OCI-M2 (cell line): ENCODE measurements around the gene LCE2B.
"Not testable (repeated sequence)": the region's sequence is repeated elsewhere in the genome, so short reads cannot be mapped to it uniquely, and the experiment has no call there.

ENCODE experiments used
- DNase-seq: peaks from one replicate; lab custom pipeline; 2025; ENCODE audit not compliant: unreplicated experiment; lab: John Stamatoyannopoulos, UW

Gene LCE2B, protein sequence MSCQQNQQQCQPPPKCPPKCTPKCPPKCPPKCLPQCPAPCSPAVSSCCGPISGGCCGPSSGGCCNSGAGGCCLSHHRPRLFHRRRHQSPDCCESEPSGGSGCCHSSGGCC

DNA sequence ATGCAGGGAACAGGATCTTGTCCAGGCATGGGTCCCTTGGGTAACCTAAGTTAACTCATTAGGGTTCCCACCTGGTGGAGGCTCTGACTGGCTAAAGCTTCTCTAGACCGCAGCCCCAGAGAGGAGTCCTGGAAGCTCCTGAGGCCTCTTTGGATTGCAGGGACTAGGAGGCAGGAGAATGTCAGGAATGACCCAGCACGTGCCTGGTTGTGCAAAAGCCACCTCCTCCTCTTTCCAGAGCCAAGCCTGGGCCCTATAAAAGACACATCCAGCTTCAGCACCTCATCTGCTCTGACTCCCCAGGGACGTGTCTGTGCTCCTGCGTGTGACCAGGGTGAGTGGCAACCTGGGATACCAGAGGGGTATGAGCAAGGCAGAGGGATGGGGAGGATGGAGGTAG is at the start of gene LCE2B:
Gene LCE2B (plus strand): TSS at position 301 of the 400 bp plus-strand sequence. CDS start 721 bp downstream, outside the sequence.
- DNase-seq: not testable (repeated sequence)

DNA sequence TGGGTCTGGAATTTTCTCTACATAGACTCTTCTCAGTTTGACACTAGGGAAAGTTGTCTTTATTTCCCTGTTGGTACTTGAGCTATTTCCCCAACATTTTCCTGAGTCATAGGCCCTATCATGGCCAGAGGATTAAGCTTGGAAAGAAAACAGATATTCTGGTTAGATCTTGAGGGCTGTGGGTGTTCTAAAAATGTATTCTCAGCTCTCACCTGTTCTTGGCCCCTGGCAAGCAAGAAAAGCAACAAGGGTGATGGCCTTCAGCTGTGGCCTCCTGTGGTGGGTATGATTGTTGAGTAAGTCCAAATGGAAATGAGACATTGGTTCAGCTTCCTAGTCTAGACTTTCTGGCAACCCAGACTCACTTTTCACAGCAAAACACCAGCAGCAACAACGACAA is 45.6 kb upstream of the LCE2B start:
- DNase-seq: no peak

DNA sequence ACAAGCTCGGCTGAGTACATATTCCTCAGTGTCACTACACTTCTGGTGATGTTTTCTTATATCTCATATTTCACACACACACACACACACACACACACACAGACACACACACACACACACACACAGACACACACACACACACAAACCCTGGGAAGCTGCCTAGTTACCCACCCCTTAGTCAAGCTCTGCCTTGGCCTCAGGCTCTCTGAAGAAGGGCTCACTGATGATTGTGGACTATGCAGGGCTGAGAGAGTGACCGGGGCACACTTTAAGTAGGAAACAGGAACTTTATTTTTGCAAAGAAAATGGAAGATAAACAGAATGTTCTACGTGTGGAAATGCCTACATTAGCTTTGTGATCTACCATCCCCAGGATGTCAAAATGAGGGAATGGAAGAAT is 42.0 kb upstream of the LCE2B start:
- no peak for DNase-seq

DNA sequence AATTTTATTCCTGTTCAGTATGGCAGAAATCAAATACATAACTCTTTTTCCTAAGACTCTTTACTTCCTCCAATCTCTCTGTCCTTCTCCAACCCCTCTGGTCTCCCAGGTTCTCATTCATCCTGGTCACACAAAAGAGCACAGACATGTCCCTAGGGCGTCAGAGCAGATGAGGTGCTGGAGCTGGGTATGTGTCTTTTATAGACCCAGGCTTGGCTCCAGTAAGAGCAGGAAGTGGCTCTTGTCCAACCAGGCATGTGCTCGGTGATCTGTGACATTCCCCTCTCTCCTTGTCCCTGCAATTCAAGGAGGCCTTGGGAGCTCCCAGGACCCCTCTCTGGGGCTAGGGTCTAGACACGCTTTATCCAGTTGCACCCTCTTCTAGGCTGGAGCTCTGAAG is 40.8 kb upstream of the LCE2B start:
- DNase-seq: no peak

DNA sequence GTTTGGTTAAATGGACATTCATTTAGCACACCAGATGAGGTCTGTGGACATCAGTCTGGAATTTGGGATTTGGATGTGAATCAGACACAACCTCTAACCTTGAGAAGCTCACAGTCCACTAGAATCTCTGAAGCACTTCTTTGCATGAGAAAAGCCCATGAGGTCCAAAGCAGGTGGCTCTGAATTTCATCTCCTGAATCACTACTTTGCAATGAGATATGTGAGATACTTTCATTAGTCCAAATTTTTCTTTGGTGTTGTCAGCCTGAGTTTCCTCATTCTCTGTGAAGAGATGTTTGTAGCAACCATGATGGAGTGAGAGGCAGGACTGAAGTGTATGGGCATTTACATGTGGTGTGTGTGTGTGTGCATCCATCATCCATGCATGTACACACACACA is 39.3 kb upstream of the LCE2B start:
- DNase-seq: no peak

DNA sequence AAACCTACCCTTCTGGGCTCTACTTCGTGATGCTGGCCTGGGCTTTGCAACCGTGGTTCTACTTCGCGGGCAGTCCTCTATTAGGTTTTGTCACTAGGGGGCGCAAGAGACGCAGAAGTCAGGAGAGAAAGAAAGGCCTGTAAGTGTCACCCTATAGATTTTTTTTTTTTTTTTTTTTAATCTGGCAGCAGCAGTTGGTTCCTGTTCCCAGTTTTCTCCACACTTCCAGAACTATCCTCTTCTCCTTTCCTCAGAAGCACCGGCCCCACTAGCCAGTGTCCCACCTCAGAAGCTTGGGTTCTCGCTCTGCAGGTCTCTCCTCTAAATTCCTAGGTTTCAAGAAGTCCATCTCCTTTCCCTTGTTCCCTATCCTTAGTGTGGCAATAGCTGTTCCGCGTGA is 31.8 kb upstream of the LCE2B start:
- no peak for DNase-seq

DNA sequence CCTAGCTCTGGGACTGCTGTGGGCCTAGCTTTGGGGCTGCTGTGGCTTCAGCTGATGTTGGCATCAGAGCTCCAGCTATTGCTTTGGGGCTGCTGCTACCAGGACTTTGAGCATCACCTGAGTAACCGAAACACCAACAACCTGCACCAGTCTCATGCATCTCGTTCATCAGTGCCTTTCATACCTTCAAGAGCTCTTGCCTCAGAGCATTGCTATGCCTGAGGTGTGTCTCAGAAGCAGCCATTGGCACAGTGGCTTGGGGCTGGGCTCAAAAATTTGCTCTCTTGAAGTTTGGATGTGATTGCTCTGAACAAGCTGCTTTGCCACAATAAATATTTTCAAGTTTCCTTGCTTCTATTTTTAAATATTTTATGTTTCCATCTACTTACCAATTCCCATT is 29.5 kb upstream of the LCE2B start:
- no peak for DNase-seq

DNA sequence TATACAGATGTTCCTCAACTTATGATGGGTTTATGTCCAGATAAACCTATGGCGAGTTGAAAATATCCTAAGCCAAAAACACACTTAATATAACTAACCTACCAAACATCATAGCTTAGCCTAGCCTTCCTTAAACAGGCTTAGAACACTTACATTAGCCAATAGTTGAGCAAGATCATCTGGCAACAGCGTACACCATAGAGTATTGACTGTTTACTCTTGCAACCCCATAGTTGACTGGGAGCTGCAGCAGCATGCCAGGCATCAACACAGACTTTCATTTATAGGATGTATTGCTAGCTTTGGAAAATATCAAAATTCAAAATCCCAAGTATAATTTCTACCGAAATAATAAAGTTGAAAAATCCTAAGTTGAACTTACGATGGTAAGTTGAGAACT is 28.2 kb upstream of the LCE2B start:
- no peak for DNase-seq

DNA sequence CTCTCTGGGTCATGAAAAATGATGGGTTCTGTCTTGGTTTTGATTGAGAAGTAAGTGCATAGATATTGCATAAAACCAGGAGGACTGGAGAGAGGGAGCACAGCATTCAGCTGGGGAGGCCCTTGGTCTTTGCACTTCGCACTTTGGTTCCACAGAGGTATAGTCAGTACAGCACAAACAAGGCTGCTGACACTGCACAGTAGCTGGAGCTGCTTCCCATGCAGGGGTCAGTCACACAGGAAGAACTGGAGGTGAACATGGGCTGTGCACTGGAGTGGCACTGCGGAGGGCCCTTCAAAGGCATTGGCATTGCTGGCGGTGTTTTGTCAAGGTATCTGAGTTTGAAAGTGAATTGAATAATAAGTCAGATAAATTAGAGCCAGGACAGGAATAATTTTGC is 27.3 kb upstream of the LCE2B start:
- no peak for DNase-seq

DNA sequence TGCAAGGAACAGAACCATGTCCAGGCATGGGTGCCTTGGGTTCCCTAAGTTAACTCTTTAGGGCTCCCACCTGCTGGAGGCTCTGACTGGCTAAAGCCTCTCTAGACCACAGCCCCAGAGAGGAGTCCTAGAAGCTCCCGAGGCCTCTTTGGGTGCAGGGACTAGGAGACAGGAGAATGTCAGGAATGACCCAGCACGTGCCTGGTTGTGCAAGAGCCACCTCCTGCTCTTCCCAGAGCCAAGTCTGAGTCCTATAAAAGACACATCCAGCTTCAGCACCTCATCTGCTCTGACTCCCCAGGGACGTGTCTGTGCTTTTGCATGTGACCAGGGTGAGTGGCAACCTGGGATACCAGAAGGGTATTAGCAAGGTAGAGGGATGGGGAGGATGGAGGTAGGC is 22.8 kb upstream of the LCE2B start, which contains the start of gene LCE2D:
Gene LCE2D (plus strand): TSS at position 283 of the 400 bp plus-strand sequence. CDS start 726 bp downstream, outside the sequence.
- DNase-seq: no peak

DNA sequence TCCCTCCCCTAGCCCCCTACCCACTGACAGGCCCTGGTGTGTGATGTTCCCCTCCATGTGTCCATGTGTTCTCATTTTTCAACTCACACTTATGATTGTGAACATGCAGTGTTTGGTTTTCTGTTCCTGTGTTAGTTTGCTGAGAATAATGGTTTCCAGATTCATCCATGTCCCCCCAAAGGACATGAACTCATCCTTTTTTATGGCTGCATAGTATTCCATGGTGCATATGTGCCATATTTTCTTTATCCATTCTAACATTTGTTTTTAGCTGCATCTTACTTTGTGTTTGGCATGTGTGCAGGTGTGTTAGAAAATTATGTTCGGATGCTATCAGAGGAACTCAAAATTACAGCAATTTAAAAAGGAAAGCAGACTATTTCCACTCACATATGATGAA is 19.8 kb upstream of the LCE2B start:
- DNase-seq: not testable (repeated sequence)

DNA sequence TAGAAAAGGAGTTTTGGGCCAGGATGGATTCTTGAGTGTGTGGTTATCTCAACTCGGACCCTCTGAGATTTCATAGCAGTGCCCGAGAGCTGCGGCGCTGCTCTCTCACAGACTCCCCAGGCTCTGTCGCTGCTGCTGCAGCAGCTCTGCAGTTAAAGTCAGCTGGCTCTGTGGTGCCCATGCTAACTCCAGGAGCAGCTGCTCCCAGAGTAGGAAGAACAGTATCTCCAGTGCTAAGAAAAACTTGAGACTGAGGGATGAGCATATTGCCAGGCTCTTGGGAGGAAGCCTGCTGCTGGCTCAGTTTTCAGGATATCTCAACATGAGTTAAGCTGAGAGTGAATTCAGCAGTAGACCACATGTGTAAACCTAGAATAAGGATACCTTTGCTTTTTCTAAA is 18.3 kb upstream of the LCE2B start:
- no peak for DNase-seq

DNA sequence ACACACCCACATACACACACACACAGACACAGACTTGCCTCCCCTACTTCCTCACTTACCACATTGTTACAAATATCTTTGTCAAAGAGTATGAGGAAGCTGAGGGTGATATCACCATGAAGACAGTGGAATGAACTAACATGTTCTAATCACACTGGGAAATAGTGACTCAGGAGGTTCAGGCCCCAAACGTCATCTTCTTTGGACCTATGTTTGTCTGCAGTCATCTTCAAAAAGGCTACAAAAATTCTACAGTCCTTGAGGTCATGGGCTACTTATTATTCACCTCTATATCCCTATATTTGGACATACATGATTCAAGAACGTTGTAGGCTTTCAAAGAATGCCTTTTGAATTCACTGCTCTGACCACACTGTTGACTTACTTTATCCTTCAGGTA is 12.9 kb upstream of the LCE2B start:
- no peak for DNase-seq

DNA sequence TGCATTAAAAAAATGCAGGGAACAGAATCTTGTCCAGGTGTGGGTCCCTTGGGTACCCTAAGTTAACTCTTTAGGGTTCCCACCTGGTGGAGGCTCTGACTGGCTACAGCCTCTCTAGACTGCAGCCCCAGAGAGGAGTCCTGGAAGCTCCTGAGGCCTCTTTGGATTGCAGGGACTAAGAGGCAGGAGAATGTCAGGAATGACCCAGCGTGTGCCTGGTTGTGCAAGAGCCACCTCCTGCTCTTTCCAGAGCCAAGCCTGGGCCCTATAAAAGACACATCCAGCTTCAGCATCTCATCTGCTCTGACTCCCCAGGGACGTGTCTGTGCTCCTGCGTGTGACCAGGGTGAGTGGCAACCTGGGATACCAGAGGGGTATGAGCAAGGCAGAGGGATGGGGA is 10.9 kb upstream of the LCE2B start, which contains the start of gene LCE2C:
Gene LCE2C (plus strand): TSS at position 297 of the 400 bp plus-strand sequence. CDS start 737 bp downstream, outside the sequence.
- not testable (repeated sequence) for DNase-seq

DNA sequence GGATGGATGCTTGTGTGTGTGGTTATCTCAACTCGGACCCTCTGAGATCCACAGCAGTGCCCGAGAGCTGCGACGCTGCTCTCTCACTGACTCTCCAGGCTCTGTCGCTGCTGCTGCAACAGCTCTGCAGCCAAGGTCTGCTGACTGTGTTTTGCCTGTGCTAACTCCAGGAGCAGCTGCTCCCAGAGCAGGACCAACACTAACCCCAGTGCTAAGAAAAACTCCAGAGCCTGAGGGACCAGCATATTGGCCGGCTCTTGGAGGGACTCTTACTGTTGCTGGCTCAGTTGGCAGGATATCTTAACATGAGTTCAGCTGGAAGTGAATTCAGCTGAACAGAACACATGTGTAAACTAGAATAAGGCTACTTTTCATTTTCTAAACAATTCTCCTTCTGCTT is 6.5 kb upstream of the LCE2B start:
- DNase-seq: no peak

DNA sequence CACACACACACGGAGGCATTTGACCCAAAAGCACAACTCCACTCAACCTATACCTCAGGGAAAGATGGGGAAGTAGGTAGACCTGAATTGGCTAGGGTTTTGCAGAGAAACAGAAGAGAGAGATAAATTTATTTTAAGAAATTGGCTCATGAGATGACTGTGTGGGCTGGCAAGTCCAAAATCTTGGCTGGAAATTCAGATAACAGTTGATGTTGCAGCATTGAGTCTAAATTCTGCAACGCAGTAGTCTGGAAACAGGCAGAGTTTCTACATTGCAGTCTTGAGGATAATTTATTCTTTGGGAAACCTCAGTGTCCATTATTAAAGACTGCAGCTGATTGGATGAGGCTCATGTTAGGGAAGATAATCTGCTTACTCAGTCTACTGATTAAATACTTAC is 4.3 kb upstream of the LCE2B start:
- DNase-seq: no peak

DNA sequence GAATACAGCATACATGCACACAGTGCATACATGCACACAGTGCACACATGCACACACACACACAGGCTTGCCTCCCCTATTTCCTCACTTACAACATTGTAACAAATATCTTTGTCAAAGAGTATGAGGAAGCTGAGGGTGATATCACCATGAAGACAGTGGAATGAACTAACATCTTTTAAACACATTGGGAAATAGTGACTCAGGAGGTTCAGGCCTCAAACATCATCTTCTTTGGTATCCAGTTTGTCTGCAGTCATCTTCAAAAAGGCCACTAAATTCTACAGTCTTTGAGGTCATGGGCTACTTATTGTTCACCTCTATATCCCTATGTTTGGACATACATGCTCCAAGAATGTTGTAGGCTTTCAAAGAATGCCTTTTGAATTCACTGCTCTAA is 2.1 kb upstream of the LCE2B start:
- DNase-seq: no peak

DNA sequence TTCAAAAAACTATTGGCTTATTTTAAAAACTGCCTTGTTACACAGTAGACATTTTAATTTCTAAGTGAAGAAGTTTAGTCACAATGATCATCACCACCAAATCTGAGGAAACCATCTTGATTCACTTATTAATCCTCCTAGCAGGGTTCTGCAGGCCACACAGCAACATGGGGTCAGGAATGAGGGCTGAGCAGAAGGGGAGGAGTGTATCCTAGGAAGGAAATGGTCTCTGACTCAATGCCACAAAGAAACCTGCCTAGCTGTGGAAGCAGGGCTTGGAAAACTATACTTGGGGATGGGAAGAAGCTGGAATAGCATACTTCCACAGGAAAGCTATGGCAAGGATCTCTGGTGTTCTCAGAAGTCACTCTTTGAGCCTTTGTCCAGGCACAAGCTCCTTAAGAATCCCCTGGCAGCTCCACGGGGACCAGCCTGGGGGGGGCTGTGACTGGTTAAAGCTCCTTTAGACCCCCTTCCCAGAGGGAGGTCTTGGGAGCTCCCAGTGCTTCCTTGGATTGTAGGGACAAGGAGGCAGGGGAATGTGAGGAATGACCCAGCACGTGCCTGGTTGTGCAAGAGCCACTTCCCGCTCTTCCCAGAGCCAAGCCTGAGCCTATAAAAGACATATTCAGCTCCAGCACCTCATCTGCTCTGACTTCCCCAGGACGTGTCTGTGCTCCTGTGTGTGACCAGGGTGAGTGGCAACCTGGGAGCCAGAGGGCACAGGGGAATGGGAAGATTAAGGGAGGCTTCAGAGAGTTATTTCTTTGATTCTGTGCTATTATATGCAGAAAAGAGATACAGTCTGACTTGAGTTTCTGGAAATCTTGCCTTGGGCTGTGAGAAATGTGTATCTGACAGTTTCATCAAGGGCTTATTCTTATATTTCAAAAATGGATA is 12.0 kb downstream of the LCE2B start, which contains the start of gene LCE2A:
Gene LCE2A (plus strand): TSS at position 645 of the 900 bp plus-strand sequence. CDS start 557 bp downstream, outside the sequence.
- DNase-seq: no peak

DNA sequence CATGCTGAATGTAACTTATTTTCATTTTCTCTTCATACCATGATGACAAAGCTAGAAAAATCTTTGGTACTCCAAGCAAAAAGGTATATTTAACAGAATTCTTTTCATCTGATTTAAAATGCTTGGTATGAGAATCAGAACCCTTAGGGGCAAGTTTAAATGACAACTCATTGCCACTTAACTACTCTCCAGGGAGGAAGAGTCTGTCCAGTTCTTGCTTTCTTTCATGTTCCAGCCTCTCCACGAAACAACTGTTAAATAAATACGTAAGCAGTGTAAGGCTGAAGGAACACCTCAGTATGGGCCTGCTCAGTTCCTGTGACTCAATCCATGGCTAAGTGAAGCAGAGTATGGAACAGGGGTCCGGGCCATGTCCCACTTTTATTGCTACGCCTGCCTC is 13.8 kb downstream of the LCE2B start:
- DNase-seq: no peak

DNA sequence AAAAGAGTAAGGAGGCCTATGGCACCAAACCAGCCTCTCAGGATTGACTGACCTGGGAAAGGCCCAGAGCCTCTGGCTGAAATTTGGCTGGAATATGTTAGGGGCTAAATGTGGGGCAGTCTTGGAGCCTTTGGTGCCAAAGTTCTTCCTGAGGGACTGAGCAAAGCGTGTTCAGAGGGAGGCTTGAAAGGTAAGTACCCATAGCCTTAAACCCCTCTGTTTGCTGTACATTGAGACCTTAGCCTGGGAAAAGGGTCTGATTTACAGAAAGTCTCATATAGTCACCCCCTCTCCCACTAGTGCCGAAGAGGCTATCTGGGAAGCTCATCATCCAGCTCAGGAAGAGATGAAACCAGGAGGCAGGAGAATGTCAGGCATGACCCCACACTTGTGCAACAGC is 21.9 kb downstream of the LCE2B start, which contains the start of gene LCE4A:
Gene LCE4A (plus strand): TSS at position 301 of the 400 bp plus-strand sequence. CDS start 916 bp downstream, outside the sequence.
- DNase-seq: no peak

DNA sequence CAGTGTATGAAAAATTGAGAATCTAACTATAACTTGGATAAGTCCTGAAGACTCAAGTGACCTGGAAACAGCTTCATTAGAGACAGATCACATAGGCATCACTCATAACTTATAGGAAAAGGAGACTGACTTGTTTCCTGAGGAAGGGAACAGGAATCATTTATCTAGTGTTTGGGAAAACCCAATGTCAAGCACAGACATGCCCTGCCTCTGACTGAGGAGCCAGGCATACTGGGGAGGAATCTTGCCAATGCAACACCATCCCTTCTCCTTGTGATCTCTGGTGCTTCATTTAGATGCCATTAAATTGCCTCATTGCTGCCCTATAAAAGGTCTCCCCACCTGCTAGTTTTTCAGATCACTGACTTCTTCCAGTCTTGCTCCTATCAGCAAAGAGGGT is 32.3 kb downstream of the LCE2B start:
- no peak for DNase-seq

DNA sequence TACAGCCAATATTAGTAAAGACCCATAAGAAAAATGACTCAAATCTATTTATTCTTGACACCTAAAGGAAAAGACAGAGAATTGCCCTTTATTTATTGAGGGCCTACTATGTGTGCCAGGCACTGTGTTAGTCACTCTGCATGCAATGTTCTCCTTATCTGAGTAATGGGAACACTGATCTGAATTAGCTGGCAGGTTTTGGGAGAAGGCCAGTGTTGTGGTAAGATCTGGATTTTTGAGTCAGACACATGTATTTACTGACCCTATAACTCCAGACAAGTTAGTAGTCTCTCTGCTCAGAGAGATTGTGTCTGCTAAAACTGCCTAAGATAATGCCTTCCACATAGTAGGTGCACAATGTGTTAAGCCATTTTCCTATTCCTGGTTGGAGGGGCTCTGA is 39.3 kb downstream of the LCE2B start:
- no peak for DNase-seq
